ENCODE results near the gene PPP2R5D.
"Not testable (repeated sequence)": the region's sequence is repeated elsewhere in the genome, so short reads cannot be mapped to it uniquely, and the experiment has no call there.

DNA sequence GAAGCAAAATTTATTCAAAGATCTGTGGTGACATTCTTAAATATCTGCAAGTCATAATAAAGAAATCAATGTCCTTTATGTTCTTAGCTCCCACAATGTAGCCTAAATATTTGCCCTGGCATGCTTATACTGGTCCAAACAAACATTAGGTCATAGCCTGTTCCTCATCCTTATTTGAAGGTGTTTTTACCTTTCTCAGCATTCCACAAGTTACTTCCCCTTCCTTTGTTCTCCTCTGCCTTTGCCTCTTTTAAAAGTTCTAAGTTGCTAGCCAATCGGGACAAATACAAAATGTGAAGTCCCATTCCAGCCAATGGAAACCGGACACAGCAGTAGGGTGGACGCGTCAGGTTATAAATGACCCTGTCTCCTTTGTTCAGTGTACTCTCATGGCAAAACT lies 30.0 kb upstream of the PPP2R5D start:
- TF ChIP-seq, protein P1, sequence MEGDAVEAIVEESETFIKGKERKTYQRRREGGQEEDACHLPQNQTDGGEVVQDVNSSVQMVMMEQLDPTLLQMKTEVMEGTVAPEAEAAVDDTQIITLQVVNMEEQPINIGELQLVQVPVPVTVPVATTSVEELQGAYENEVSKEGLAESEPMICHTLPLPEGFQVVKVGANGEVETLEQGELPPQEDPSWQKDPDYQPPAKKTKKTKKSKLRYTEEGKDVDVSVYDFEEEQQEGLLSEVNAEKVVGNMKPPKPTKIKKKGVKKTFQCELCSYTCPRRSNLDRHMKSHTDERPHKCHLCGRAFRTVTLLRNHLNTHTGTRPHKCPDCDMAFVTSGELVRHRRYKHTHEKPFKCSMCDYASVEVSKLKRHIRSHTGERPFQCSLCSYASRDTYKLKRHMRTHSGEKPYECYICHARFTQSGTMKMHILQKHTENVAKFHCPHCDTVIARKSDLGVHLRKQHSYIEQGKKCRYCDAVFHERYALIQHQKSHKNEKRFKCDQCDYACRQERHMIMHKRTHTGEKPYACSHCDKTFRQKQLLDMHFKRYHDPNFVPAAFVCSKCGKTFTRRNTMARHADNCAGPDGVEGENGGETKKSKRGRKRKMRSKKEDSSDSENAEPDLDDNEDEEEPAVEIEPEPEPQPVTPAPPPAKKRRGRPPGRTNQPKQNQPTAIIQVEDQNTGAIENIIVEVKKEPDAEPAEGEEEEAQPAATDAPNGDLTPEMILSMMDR (IDR thresholded peaks at IDR 0.05; ENCODE audit: control extremely low read depth in 1 of 3, insufficient read depth in 1 of 3, low read depth in 1 of 3, low read length in 3 of 3), result not testable (repeated sequence)
- TF ChIP-seq CREB1 (IDR thresholded peaks at IDR 0.05); EGR1 (IDR thresholded peaks at IDR 0.05; ENCODE audit: borderline replicate concordance, low read depth, low read length); BCL11A (IDR thresholded peaks at IDR 0.05; ENCODE audit: low read depth in 2 of 2, low read length in 2 of 2): not testable (repeated sequence)

Data from H1 (cell line).